Thyroid gland (tissue), 4 donors: Measurements from ENCODE around the gene AK8. TPM values are rescaled to one million over a fixed set of nuclear protein-coding genes. Genes with fewer than 3 reads are reported as not detected.

ENCODE experiments used
- DNase-seq, 2 donors: peaks; one replicate each; pipeline ENCODE4 v3.0.0-alpha.2; 2019
- H3K27ac ChIP-seq, 3 donors: fragments of 200-600 bp; sonication (generic); 1 replicate in 2 of 3; 2 replicates in 1 of 3; pipeline ENCODE4 v1.5.1; 2016 to 2019; ENCODE audit warnings: mild to moderate bottlenecking in 1 of 3, moderate library complexity in 1 of 3
- H3K27me3 ChIP-seq: fragments of 200-600 bp; sonication (generic); one replicate; pipeline ENCODE4 v1.5.1; 2019
- H3K36me3 ChIP-seq, 2 donors: fragments of 200-600 bp; sonication (generic); one replicate each; pipeline ENCODE4 v1.5.1; 2016 to 2019
- H3K4me1 ChIP-seq, 2 donors: fragments of 200-600 bp; sonication (generic); one replicate each; pipeline ENCODE4 v1.5.1; 2017 to 2019
- H3K4me3 ChIP-seq, 3 donors: fragments of 200-600 bp; sonication (generic); replicated peaks in 1 of 3; 1 replicate in 2 of 3; 2 replicates in 1 of 3; pipeline ENCODE4 v1.5.1; 2016; ENCODE audit warnings: mild to moderate bottlenecking in 1 of 3
- H3K9me3 ChIP-seq: fragments of 200-600 bp; sonication (generic); one replicate; pipeline ENCODE4 v1.5.1; 2017
- POLR2A ChIP-seq, 2 donors: fragments of 450-650 bp; IDR thresholded peaks; one replicate each; pipeline ENCODE4 v1.6.1; 2017; ENCODE audit warnings: antibody characterized with exemption in 2 of 2, mild to moderate bottlenecking in 2 of 2, moderate library complexity in 1 of 2
- WGBS, 2 donors: methylation state at CpG; one replicate each; pipeline ENCODE4 v1.1.5; 2017; 5-methylcytosine and 5-hydroxymethylcytosine counted together
- intact Hi-C: fragments of 100-400 bp; cut with DNase I; formaldehyde crosslinking; loops from one replicate; pipeline ENCODE4 v1.15.1; 2023
- total RNA-seq, 4 donors: library from RNA; depleted of rRNA; stranded (reverse); fragments of >200 nt; gene quantifications; one replicate each; pipeline ENCODE4 v1.2.3, GENCODE V29; 2016
- TF ChIP-seq, protein P1 (sequence below), 6 experiments: fragments of 200-600 bp in 3 of 6; fragments of 450-650 bp in 3 of 6; sonication (generic) in 3 of 6; IDR thresholded peaks; one replicate each; pipeline ENCODE4 v1.5.1; 2016 to 2019; ENCODE audit warnings: antibody characterized with exemption in 6 of 6, mild to moderate bottlenecking in 2 of 6, inconsistent platforms in 1 of 6, moderate library complexity in 1 of 6

AK8 gene
- total RNA-seq, 4 donors from 2014 or later = 5.4 to 9.9 (median 8.0) TPM

- no peak for DNase-seq
- Histone ChIP-seq H3K27me3 (no peaks in the 10 kb centered on the region), H3K36me3 (no peaks in the 10 kb centered on the region), H3K9me3 (no peaks in the 10 kb centered on the region), H3K27ac (no peak overlapping the region), H3K4me3 (no peak overlapping the region), H3K4me1 (no peaks in the 10 kb centered on the region)
- WGBS, 2 donors = 92 to 95% methylated on average over 9 to 13 of the region's 13 CpGs
- TF ChIP-seq, protein P1, sequence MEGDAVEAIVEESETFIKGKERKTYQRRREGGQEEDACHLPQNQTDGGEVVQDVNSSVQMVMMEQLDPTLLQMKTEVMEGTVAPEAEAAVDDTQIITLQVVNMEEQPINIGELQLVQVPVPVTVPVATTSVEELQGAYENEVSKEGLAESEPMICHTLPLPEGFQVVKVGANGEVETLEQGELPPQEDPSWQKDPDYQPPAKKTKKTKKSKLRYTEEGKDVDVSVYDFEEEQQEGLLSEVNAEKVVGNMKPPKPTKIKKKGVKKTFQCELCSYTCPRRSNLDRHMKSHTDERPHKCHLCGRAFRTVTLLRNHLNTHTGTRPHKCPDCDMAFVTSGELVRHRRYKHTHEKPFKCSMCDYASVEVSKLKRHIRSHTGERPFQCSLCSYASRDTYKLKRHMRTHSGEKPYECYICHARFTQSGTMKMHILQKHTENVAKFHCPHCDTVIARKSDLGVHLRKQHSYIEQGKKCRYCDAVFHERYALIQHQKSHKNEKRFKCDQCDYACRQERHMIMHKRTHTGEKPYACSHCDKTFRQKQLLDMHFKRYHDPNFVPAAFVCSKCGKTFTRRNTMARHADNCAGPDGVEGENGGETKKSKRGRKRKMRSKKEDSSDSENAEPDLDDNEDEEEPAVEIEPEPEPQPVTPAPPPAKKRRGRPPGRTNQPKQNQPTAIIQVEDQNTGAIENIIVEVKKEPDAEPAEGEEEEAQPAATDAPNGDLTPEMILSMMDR (IDR thresholded peaks at IDR 0.05) = no peak
- no peak for TF ChIP-seq POLR2A (IDR thresholded peaks at IDR 0.05)
- intact Hi-C loops = no loop called here
These were observed 64.8 kb downstream of the AK8 start for GRCh38 chr9:132813115-132813771.

DNA sequence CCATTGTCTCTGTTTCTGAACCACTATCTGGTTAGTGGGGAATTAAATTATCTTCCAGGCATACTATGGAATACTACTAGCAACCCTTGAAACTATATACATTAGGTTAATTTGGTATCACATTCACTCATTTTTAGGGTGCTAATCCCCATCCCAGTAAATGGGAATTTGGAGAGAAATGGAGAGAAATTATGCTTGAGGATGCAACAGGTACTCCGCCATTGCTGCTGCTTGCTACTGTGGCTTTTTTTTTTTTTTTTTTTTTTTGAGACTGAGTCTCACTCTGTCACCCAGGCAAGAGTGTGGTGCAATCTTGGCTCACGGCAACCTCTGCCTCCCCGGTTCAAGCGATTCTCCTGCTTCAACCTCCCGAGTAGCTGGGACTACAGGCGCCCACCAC lies 66.1 kb downstream of the AK8 start:
- intact Hi-C loops = no loop called here
- WGBS, 2 donors = 90 to 97% methylated on average over 6 of the region's 6 CpGs
- H3K27ac ChIP-seq = no peak overlapping the region
- H3K9me3 ChIP-seq = no peaks in the 10 kb centered on the region
- H3K4me3 ChIP-seq = no peak overlapping the region
- H3K4me1 ChIP-seq = no peaks in the 10 kb centered on the region
- no peaks in the 10 kb centered on the region for H3K27me3 ChIP-seq
- TF ChIP-seq, protein P1 (IDR thresholded peaks at IDR 0.05) = no peak
- TF ChIP-seq POLR2A (IDR thresholded peaks at IDR 0.05) = no peak
- H3K36me3 ChIP-seq = no peaks in the 10 kb centered on the region
- no peak for DNase-seq

DNA sequence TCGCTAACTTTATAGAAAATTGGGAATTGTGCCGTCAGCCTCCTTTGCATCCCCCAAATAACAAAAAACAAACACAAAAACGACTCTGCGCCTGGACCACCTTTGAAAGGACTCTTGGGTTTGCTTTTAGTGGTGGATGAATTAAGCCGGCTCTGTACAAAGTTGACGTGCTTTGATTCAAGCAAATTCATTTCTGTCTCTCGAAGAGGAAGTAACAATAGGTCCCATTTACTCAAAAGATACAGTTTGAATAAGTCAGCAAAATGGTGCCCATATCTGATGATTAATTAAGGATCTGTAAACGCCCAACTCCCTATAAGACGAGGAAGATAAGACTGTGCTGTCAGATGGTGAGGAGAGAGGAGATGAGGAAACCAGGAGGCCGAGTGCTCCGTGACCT lies 67.8 kb downstream of the AK8 start:
- Histone ChIP-seq H3K4me1 (no peaks in the 10 kb centered on the region), H3K4me3 (no peak overlapping the region), H3K36me3 (no peaks in the 10 kb centered on the region), H3K27ac (no peak overlapping the region), H3K9me3 (no peaks in the 10 kb centered on the region), H3K27me3 (no peaks in the 10 kb centered on the region)
- TF ChIP-seq, protein P1 (IDR thresholded peaks at IDR 0.05) = no peak
- TF ChIP-seq POLR2A (IDR thresholded peaks at IDR 0.05) = no peak
- no peak for DNase-seq
- 89 to 90% methylated on average over 11 of the region's 11 CpGs for WGBS, 2 donors
- intact Hi-C loops = no loop called here

DNA sequence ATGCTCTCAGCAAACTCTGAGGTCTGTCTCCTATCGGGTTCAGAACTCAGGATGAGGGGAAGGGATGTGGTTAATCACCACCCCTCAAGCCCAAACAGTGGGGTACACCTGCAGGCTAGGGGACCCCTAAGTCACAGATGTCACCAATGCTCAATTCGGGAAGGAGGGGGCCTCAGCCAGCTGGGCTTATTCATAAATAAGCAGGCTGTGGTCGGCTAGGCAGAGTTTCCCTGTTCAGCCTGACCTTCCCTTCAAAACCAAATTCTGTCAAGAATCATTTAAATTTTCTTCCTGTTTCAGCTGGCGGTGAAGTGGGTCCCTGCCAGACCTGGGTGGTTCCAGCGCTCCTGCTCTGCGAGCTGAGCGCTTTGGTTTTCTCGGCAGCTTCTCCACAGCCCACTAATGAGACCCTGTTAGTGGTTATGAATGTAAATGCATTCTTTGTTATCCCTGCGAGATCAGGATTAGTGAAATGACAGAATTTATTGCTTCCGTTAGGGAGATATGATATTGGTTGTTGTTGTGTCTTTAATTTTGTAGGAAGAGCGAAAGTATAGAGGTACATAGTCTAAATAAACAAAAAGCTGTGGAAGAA lies 68.3 kb downstream of the AK8 start:
- no peaks in the 10 kb centered on the region for H3K27me3 ChIP-seq
- no peaks in the 10 kb centered on the region for H3K36me3 ChIP-seq
- intact Hi-C loops = no loop called here
- DNase-seq = no peak
- H3K27ac ChIP-seq = no peak overlapping the region
- H3K4me3 ChIP-seq = no peak overlapping the region
- no peaks in the 10 kb centered on the region for H3K9me3 ChIP-seq
- H3K4me1 ChIP-seq = no peaks in the 10 kb centered on the region
- TF ChIP-seq POLR2A (IDR thresholded peaks at IDR 0.05) = no peak
- TF ChIP-seq, protein P1 (IDR thresholded peaks at IDR 0.05) = no peak
- WGBS, 2 donors = 82 to 84% methylated on average over 11 of the region's 11 CpGs

DNA sequence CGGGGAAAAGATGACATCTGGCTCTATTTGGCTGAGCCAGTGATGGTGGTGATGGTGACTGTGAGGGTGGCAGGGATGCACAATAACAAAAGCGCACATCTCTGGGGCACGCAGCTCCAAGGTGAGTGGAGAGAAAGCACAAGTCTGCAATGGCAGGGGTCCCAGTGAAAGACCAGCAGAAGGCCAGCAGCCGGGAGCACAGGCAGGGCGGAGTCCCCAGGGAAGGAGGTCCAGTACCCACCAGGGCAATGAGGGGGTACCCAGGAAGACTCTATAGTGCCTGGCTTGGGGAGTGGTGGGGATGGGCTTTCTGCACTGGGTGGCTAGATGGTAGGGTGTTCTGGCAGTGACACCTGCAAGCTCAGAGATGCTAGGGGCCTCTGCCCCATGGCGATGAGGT lies 69.4 kb downstream of the AK8 start:
- Histone ChIP-seq H3K27me3 (no peaks in the 10 kb centered on the region), H3K27ac (no peak overlapping the region), H3K36me3 (no peaks in the 10 kb centered on the region), H3K4me1 (no peaks in the 10 kb centered on the region), H3K9me3 (no peaks in the 10 kb centered on the region), H3K4me3 (no peak overlapping the region)
- DNase-seq = no peak
- TF ChIP-seq, protein P1 (IDR thresholded peaks at IDR 0.05) = no peak
- TF ChIP-seq POLR2A (IDR thresholded peaks at IDR 0.05) = no peak
- WGBS, 2 donors = 83 to 97% methylated on average over 5 to 6 of the region's 6 CpGs
- intact Hi-C loops = no loop called here
